GM12878 (cell line): ENCODE data around the gene PDCD1LG2. TPM values are rescaled to one million over a fixed set of nuclear protein-coding genes. Genes with fewer than 3 reads are reported as not detected.
A peak's percentile ranks its signal among the peaks of the same experiment; 100 is the strongest.

ENCODE experiments used
- ATAC-seq: fragments of 200-7000 bp; cut with Tn5 transposase; 3 replicates; pipeline ENCODE4 v1.9.1; 2020; ENCODE audit warnings: mild to moderate bottlenecking, moderate library complexity
- BruUV-seq: library from RNA; stranded (reverse); fragments of 400-500 nt; replicated peaks from 2 replicates; lab custom pipeline; 2021; lab: Mats Ljungman, UMichigan
- CTCF ChIA-PET: fragments of 300-600 bp; sonication (Branson Sonifier 250); formaldehyde crosslinking; extraction: SDS; loops from one replicate; lab custom pipeline; 2021; ENCODE audit warnings: inconsistent platforms; lab: Yijun Ruan, JAX
- POLR2A ChIA-PET: fragments of 350-600 bp; formaldehyde crosslinking; extraction: SDS; loops from one replicate; lab custom pipeline; 2021; ENCODE audit warnings: inconsistent platforms; lab: Charles Lee
- RAD21 ChIA-PET: fragments of 300-600 bp; sonication (Branson Sonifier 250); formaldehyde crosslinking; loops from one replicate; lab custom pipeline; 2023; ENCODE audit warnings: antibody characterized with exemption; ENCODE audit not compliant: unreplicated experiment; lab: Charles Lee
- SMC1A ChIA-PET: fragments of 300-600 bp; sonication (Branson Sonifier 250); formaldehyde crosslinking; loops from one replicate; lab custom pipeline; 2023; ENCODE audit not compliant: unreplicated experiment, uncharacterized antibody; lab: Charles Lee
- DNase-seq: peaks from one replicate; pipeline ENCODE4 v3.0.0-alpha.2; 2011; ENCODE audit warnings: low read depth, low spot score
- FAIRE-seq: peaks from 3 replicates; lab custom pipeline; 2011; peaks lifted over from hg19 to GRCh38; lab: Jason Lieb, UNC
- H2AFZ ChIP-seq: 2 replicates; pipeline ENCODE4 v1.6.0; 2011; ENCODE audit warnings: low read depth, low read length, control low read depth; ENCODE audit not compliant: control insufficient read depth
- H3K27ac ChIP-seq: 2 replicates; pipeline ENCODE4 v1.5.1; 2011; ENCODE audit warnings: control low read depth; ENCODE audit not compliant: control insufficient read depth, insufficient read depth
- H3K27me3 ChIP-seq, 2 experiments: replicated peaks in 1 of 2; 2 replicates each; pipeline versions ENCODE4 v1.6.0 to v1.6.1; 2011; ENCODE audit warnings: low read length in 1 of 2; ENCODE audit not compliant: control insufficient read depth in 2 of 2, insufficient read depth in 2 of 2
- H3K36me3 ChIP-seq, 2 experiments: 2 replicates each; pipeline ENCODE4 v1.5.1; 2011; ENCODE audit warnings: low read length in 1 of 2; ENCODE audit not compliant: control insufficient read depth in 2 of 2, insufficient read depth in 2 of 2
- H3K4me1 ChIP-seq: 2 replicates; pipeline ENCODE4 v1.6.1; 2011; ENCODE audit warnings: mild to moderate bottlenecking, low read length, moderate library complexity, mixed read lengths; ENCODE audit not compliant: control insufficient read depth, insufficient read depth
- H3K4me2 ChIP-seq: 2 replicates; pipeline ENCODE4 v1.6.0; 2011; ENCODE audit warnings: control low read depth; ENCODE audit not compliant: control insufficient read depth, insufficient read depth
- H3K4me3 ChIP-seq: fragments of 200-600 bp; sonication (generic); 2 replicates; pipeline ENCODE4 v1.5.1; 2016
- H3K79me2 ChIP-seq: 2 replicates; pipeline ENCODE4 v1.6.0; 2011; ENCODE audit warnings: low read length; ENCODE audit not compliant: control insufficient read depth, insufficient read depth
- H3K9ac ChIP-seq: 2 replicates; pipeline ENCODE4 v1.8.0; 2011; ENCODE audit warnings: low read length, control low read depth, mixed read lengths; ENCODE audit not compliant: control insufficient read depth, insufficient read depth
- H3K9me3 ChIP-seq: replicated peaks from 3 replicates; pipeline ENCODE4 v1.5.1; 2011; ENCODE audit warnings: mild to moderate bottlenecking, low read length; ENCODE audit not compliant: control insufficient read depth, insufficient read depth
- H4K20me1 ChIP-seq: 2 replicates; pipeline ENCODE4 v1.6.0; 2011; ENCODE audit not compliant: control insufficient read depth, insufficient read depth
- CEBPB ChIP-seq, 2 experiments: fragments of 150-350 bp in 1 of 2; IDR thresholded peaks; 2 replicates each; pipeline ENCODE4 v1.6.1; 2012 to 2014; ENCODE audit warnings: low read depth in 2 of 2, low read length in 2 of 2, borderline replicate concordance in 1 of 2, inconsistent platforms in 1 of 2
- CEBPZ ChIP-seq: fragments of 150-350 bp; IDR thresholded peaks from 2 replicates; pipeline ENCODE4 v1.6.1; 2016; ENCODE audit warnings: low read depth, low read length
- E4F1 ChIP-seq: fragments of 450-650 bp; IDR thresholded peaks from 2 replicates; pipeline ENCODE4 v1.6.1; 2018; ENCODE audit warnings: borderline replicate concordance, mild to moderate bottlenecking; ENCODE audit not compliant: partially characterized antibody
- IKZF2 ChIP-seq, 2 experiments: fragments of 450-650 bp; IDR thresholded peaks; 2 replicates each; pipeline ENCODE4 v1.6.1; 2017; ENCODE audit warnings: mild to moderate bottlenecking in 2 of 2, moderate library complexity in 2 of 2
- PAX5 ChIP-seq: IDR thresholded peaks from 2 replicates; pipeline ENCODE4 v1.6.1; 2011; ENCODE audit warnings: low read depth, low read length, borderline replicate concordance
- PKNOX1 ChIP-seq: fragments of 450-650 bp; IDR thresholded peaks from 2 replicates; pipeline ENCODE4 v1.6.1; 2016; ENCODE audit warnings: mild to moderate bottlenecking
- SIX5 ChIP-seq: IDR thresholded peaks from 2 replicates; pipeline ENCODE4 v1.6.1; 2011; ENCODE audit warnings: mild to moderate bottlenecking, low read depth, low read length, moderate library complexity; ENCODE audit not compliant: severe bottlenecking
- SMARCA5 ChIP-seq: fragments of 450-650 bp; IDR thresholded peaks from 2 replicates; pipeline ENCODE4 v1.6.1; 2017; ENCODE audit warnings: mild to moderate bottlenecking
- USF1 ChIP-seq: IDR thresholded peaks from 2 replicates; pipeline ENCODE4 v1.6.1; 2011; ENCODE audit warnings: borderline replicate concordance, low read depth, mild to moderate bottlenecking, moderate library complexity, mixed read lengths, low read length; ENCODE audit not compliant: insufficient read depth; ENCODE audit errors: extremely low read length
- ZNF592 ChIP-seq: fragments of 450-650 bp; IDR thresholded peaks from 2 replicates; pipeline ENCODE4 v1.6.1; 2017; ENCODE audit warnings: mild to moderate bottlenecking, moderate library complexity
- WGBS: methylation state at CpG from one replicate; pipeline ENCODE4 v1.1.6; 2016; ENCODE audit warnings: low lambda C conversion rate; ENCODE audit not compliant: insufficient replicate concordance, insufficient coverage; ENCODE audit errors: missing lambda C conversion rate; 5-methylcytosine and 5-hydroxymethylcytosine counted together
- in situ Hi-C: fragments of 300-500 bp; cut with MboI; formaldehyde crosslinking; loops from 9 replicates; pipeline ENCODE4 v1.14.3; 2018; ENCODE audit warnings: mixed read lengths
- intact Hi-C: fragments of 100-400 bp; cut with micrococcal nuclease; formaldehyde crosslinking; loops from one replicate; pipeline ENCODE4 v1.14.2; 2022; ENCODE audit not compliant: unreplicated experiment
- polyA plus RNA-seq, 11 experiments: library from polyadenylated mRNA; depleted of rRNA in 4 of 11; unstranded in 6 of 11; stranded (reverse) in 5 of 11; fragments of >200 nt; fragmentation: Nextera tagmentation in 4 of 11; fragmentation: Illumina TruSeq in 1 of 11; extraction: Ambion mirVana in 4 of 11; extraction: Trizol in 1 of 11; gene quantifications; 1 replicate in 1 of 11; 2 replicates in 10 of 11; pipeline versions ENCODE4 v1.2.1 to v1.2.3, GENCODE V29; 2011 to 2016; ENCODE audit warnings: inconsistent platforms in 2 of 11, missing spikeins in 2 of 11, low read depth in 1 of 11
- total RNA-seq, 4 experiments: library from RNA; depleted of rRNA in 3 of 4; stranded (reverse); fragments of >200 nt in 3 of 4; fragmentation: Illumina TruSeq in 1 of 4; extraction: Trizol in 1 of 4; gene quantifications; 2 replicates each; pipeline versions ENCODE4 v1.2.1 to v1.2.3, GENCODE V29; 2013 to 2021

Gene PDCD1LG2
- total and polyA plus RNA-seq, 10 of the 15 experiments (the other 5 are each of a cell fraction or from before 2014, with no cell fraction given) = 1.5 to 37.3 (median 3.0) TPM

GRCh38 chr9:5532306-5532705 is 22.0 kb downstream of the PDCD1LG2 start:
- POLR2A ChIA-PET = interaction anchor here (0.5 to 5.0 kb wide), 5 partner anchors 10 to 39 kb away, joined by 3 to 67 read pairs (median 9); no protein-coding TSS in a partner anchor
- TF ChIP-seq PKNOX1 (no peak), E4F1 (no peak), IKZF2 (IDR thresholded peaks at IDR 0.05) (no peak), CEBPZ (no peak), PAX5 (no peak), USF1 (no peak), SMARCA5 (no peak), CEBPB (IDR thresholded peaks at IDR 0.05; ENCODE audit: borderline replicate concordance in 1 of 2, low read depth in 2 of 2, low read length in 2 of 2) (no peak), SIX5 (no peak), ZNF592 (no peak)

More at GRCh38 chr9:5532306-5532705, 22.0 kb downstream of the PDCD1LG2 start:
- in situ Hi-C loops (no loop called here), intact Hi-C loops (loop anchor here (5.0 kb wide), 1 partner anchor 80 kb away; the partner anchor contains the start of gene CD274)
- FAIRE-seq (no peak), ATAC-seq (no peak), DNase-seq (no peak)
- no TSS peak for BruUV-seq
- 100% methylated on average over 1 of the region's 1 CpG for WGBS
- no peak overlapping the region for H3K4me3 ChIP-seq
- SMC1A ChIA-PET = interaction anchor here (1.0 to 6.8 kb wide), 10 partner anchors 10 to 73 kb away, joined by 3 to 87 read pairs (median 18); partner anchors contain the start of gene PDCD1LG2
- CTCF ChIA-PET = interaction anchor here (0.9 to 5.1 kb wide), 4 partner anchors 10 to 96 kb away, joined by 3 to 31 read pairs (median 8); partner anchors contain the start of gene PDCD1LG2
- no peaks in the 10 kb centered on the region for H3K27me3 ChIP-seq
- H2AFZ ChIP-seq = no peak overlapping the region
- peak overlapping the region; percentile 93; the same call in 1 of the 2 replicates for H3K27ac ChIP-seq
- RAD21 ChIA-PET = interaction anchor here (0.6 to 3.0 kb wide), 10 partner anchors 17 to 83 kb away, joined by 3 to 25 read pairs (median 6); partner anchors contain the start of genes CD274 and PDCD1LG2
- no peak overlapping the region for H3K9ac ChIP-seq
- H4K20me1 ChIP-seq = no peaks in the 10 kb centered on the region
- no peaks in the 10 kb centered on the region; the same call in 2 of the 3 replicates for H3K9me3 ChIP-seq
- peaks cover 9% of the 10 kb centered on the region for H3K79me2 ChIP-seq
- H3K4me2 ChIP-seq = no peak overlapping the region
- peaks cover 50% of the 10 kb centered on the region for H3K4me1 ChIP-seq
- peaks cover 3 to 8% of the 10 kb centered on the region in 2 experiments; a peak in 2 of 4 replicates for H3K36me3 ChIP-seq
